Common myeloid progenitor, CD34-positive (primary cell): ENCODE measurements around the gene CDH15. TPM values are rescaled to one million over a fixed set of nuclear protein-coding genes. Genes with fewer than 3 reads are reported as not detected.

Experiments
- CTCF ChIA-PET: fragments of 350-600 bp; sonication (Branson Sonifier 250); formaldehyde crosslinking; loops from one replicate; lab custom pipeline; 2021; ENCODE audit warnings: antibody characterized with exemption; lab: Charles Lee
- POLR2A ChIA-PET: fragments of 350-600 bp; sonication (Branson Sonifier 250); formaldehyde crosslinking; loops from one replicate; lab custom pipeline; 2021; ENCODE audit warnings: antibody characterized with exemption; lab: Charles Lee
- DNase-seq, 3 donors: peaks; one replicate each; pipeline versions ENCODE4 v3.0.0 to v3.0.0-alpha.2; 2013
- H3K27ac ChIP-seq, 2 experiments: 1 replicate in 1 of 2; 2 replicates in 1 of 2; pipeline ENCODE4 v1.7.0; 2013; ENCODE audit warnings: inconsistent platforms in 2 of 2, low read length in 2 of 2, mild to moderate bottlenecking in 2 of 2, low read depth in 1 of 2, moderate library complexity in 1 of 2; ENCODE audit not compliant: severe bottlenecking in 2 of 2, insufficient read depth in 1 of 2, poor library complexity in 1 of 2
- H3K27me3 ChIP-seq, 5 experiments: replicated peaks in 2 of 5; 1 replicate in 3 of 5; 2 replicates in 2 of 5; pipeline versions ENCODE4 v1.6.1 to v1.7.0; 2013; ENCODE audit warnings: low read length in 4 of 5, mild to moderate bottlenecking in 2 of 5, moderate library complexity in 2 of 5, inconsistent platforms in 1 of 5; ENCODE audit not compliant: insufficient read depth in 5 of 5, control insufficient read depth in 4 of 5
- H3K36me3 ChIP-seq, 4 experiments: 1 replicate in 2 of 4; 2 replicates in 2 of 4; pipeline versions ENCODE4 v1.6.1 to v1.7.0; 2013; ENCODE audit warnings: low read length in 3 of 4, control low read depth in 1 of 4, mild to moderate bottlenecking in 1 of 4; ENCODE audit not compliant: control insufficient read depth in 4 of 4, insufficient read depth in 4 of 4
- H3K4me1 ChIP-seq, 4 experiments: 1 replicate in 3 of 4; 2 replicates in 1 of 4; pipeline versions ENCODE4 v1.6.1 to v1.7.1; 2013; ENCODE audit warnings: low read length in 3 of 4, mild to moderate bottlenecking in 3 of 4, control low read depth in 1 of 4, inconsistent platforms in 1 of 4, moderate library complexity in 1 of 4; ENCODE audit not compliant: control insufficient read depth in 4 of 4, insufficient read depth in 4 of 4; ENCODE audit errors: control extremely low read depth in 1 of 4
- H3K4me3 ChIP-seq, 7 experiments: 1 replicate in 4 of 7; 2 replicates in 3 of 7; pipeline versions ENCODE4 v1.5.1 to v1.7.0; 2013; ENCODE audit warnings: mild to moderate bottlenecking in 7 of 7, low read length in 6 of 7, moderate library complexity in 6 of 7, inconsistent platforms in 2 of 7, low read depth in 2 of 7, control low read depth in 1 of 7; ENCODE audit not compliant: insufficient read depth in 4 of 7, control insufficient read depth in 1 of 7; ENCODE audit errors: extremely low read depth in 1 of 7
- H3K9me3 ChIP-seq, 5 experiments: 1 replicate in 4 of 5; 2 replicates in 1 of 5; pipeline versions ENCODE4 v1.6.1 to v1.7.1; 2013; ENCODE audit warnings: low read length in 4 of 5, mild to moderate bottlenecking in 2 of 5, inconsistent platforms in 1 of 5, low read depth in 1 of 5, moderate library complexity in 1 of 5; ENCODE audit not compliant: control insufficient read depth in 4 of 5, insufficient read depth in 2 of 5; ENCODE audit errors: control extremely low read depth in 1 of 5
- WGBS: methylation state at CpG from one replicate; pipeline ENCODE4 v1.1.5; 2013; ENCODE audit not compliant: insufficient coverage; 5-methylcytosine and 5-hydroxymethylcytosine counted together
- polyA plus RNA-seq: library from polyadenylated mRNA; unstranded; fragments of 120-200 nt; gene quantifications from one replicate; pipeline ENCODE4 v1.2.1, GENCODE V29; 2013

CDH15 gene, protein sequence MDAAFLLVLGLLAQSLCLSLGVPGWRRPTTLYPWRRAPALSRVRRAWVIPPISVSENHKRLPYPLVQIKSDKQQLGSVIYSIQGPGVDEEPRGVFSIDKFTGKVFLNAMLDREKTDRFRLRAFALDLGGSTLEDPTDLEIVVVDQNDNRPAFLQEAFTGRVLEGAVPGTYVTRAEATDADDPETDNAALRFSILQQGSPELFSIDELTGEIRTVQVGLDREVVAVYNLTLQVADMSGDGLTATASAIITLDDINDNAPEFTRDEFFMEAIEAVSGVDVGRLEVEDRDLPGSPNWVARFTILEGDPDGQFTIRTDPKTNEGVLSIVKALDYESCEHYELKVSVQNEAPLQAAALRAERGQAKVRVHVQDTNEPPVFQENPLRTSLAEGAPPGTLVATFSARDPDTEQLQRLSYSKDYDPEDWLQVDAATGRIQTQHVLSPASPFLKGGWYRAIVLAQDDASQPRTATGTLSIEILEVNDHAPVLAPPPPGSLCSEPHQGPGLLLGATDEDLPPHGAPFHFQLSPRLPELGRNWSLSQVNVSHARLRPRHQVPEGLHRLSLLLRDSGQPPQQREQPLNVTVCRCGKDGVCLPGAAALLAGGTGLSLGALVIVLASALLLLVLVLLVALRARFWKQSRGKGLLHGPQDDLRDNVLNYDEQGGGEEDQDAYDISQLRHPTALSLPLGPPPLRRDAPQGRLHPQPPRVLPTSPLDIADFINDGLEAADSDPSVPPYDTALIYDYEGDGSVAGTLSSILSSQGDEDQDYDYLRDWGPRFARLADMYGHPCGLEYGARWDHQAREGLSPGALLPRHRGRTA
- 0.03 TPM for polyA plus RNA-seq

DNA sequence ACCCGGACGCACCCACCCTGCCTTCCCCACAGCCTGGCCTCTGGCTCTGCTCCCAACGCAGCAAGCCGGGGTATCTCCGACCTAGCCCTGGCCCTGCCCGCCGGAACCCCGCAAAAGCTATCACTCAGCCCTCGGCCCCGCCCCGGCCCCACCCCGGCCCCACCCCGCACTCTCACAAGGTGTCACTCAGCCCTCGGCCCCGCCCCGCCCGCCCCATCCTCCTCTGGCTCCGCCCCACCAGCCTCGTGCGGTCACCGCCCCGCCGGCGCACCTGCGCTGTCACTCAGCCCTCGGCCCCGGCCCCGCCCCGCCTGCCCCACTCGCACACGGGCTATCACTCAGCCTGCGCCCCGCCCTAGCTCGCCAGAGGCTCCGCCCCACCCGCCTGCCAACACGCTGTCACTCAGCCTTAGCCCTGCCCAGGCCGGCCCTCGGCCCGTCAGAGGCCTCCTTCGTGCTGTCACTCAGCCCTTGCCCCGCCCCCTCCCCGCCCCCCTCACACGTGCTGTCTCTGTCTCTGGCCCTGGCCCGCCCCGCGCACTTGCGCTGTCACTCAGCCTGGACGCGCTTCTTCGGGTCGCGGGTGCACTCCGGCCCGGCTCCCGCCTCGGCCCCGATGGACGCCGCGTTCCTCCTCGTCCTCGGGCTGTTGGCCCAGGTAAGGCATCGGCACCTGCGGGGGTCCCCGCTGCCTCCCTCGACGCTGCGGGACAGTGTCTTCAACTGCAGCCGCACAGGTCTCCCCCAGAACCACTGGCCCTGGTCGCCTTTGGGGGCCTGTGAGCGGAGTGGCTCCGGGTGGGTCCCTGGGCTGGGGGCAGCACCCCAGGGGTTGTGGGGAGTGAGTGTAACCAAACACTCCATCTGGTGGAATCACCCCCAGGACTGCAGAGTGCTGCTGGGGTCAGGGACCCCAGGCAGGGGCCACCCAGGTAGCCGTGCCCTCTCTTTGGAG lies at the start of gene CDH15:
Gene CDH15, plus strand, starts transcription at position 533 of the 955 bp plus-strand sequence. Its CDS starts 84 bp downstream, at position 617.
- Histone ChIP-seq H3K36me3 (no peaks in the 10 kb centered on the region), H3K4me1 (peaks cover 0 to 29% (median 23%) of the 10 kb centered on the region in 4 experiments), H3K9me3 (no peaks in the 10 kb centered on the region), H3K27ac (no peak within 1 kb of the TSS), H3K4me3 (peak within 1 kb of the TSS in 5 of 7 experiments; percentile 6 to 67 (median 48)), H3K27me3 (peaks cover 0 to 18% (median 5%) of the 10 kb centered on the region in 5 experiments)
- CTCF ChIA-PET: interaction anchor here (0.9 to 1.2 kb wide), 2 partner anchors 42 to 53 kb away, joined by 3 to 5 read pairs; no protein-coding TSS in a partner anchor
- POLR2A ChIA-PET: interaction anchor here (0.6 kb wide), 1 partner anchor 23 kb away, joined by 3 read pairs; no protein-coding TSS in a partner anchor
- DNase-seq: peak; percentile 94 to 96 (median 96)
- WGBS: 6% methylated on average over 47 of the region's 74 CpGs

DNA sequence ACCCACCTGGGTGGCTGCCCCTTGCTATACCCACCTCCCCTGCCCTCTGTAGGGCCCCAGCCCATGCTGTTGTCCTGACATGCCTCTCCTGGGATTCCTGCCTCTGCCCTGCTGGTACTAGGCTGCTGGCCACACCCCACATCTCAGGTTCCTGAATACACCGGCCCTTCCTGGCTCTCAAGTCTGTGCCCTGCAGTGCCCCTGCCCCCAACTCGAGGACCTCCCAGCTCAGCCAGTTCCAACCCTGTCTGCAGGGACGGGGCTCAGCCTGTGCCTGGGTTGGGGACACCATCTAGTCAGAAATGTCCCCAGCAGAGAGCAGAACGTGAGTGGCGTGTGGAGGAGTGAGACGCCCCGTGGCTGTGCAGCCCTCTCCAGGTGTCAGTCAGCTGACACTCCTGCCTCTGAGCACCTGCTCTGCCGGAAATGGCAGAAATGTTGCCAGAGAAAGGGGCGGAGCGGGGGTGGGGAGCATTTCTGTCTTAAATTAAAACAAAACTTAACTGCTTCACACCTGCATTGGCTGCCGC lies 49.2 kb upstream of the CDH15 start:
- peaks cover 0 to 28% (median 27%) of the 10 kb centered on the region in 4 experiments for H3K4me1 ChIP-seq
- CTCF ChIA-PET: interaction anchor here (1.3 kb wide), 1 partner anchor 12 kb away, joined by 3 read pairs; no protein-coding TSS in a partner anchor

DNA sequence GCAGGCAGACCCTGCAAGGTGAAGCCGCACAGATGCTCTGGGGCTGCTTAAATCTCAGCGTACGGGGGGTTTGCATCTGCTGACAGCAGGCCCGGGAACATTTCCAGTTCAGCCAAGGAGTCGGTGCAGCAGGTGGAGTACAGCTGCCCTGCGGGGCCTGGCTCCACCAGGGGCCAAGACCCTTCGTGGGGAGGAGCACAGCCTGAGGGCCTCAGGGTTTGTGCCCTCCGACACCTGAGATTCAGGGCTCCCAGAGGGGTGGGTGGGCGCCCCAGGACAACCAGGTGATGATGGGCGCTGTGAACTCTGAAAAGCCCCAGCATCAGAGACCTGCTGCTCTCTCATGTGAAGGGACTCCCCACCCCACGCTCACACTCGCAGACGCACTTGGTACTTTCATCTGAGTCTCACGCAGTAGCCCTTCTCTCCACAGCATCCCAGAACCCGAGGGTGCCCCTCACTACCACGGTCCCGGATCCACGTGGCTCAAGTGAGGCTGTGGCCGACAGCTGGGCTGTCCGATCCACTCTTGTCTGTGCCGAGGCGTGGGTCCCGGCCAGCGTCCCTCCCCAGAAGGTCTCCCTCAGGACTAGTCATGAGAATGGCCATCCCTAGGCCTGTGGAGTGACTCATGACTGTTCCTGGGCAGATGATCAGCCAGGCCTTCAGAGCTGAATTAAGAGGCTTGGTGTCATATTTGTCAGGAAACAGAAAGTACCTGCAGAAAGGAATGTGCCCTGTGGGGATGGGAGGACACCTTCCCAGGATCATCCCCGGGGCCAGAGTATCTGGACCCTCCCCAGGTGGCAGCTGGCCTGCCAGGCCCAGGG lies 48.3 kb upstream of the CDH15 start:
- Histone ChIP-seq H3K4me3 (no peak overlapping the region), H3K36me3 (peaks cover 9 to 73% (median 53%) of the 10 kb centered on the region in 4 experiments), H3K27me3 (no peaks in the 10 kb centered on the region), H3K9me3 (peaks cover 0 to 8% (median 2%) of the 10 kb centered on the region in 5 experiments), H3K4me1 (peaks cover 0 to 19% (median 18%) of the 10 kb centered on the region in 4 experiments), H3K27ac (no peak overlapping the region)
- ChIA-PET POLR2A (no interaction called here), CTCF (interaction anchor here (0.7 to 1.3 kb wide), 2 partner anchors 11 to 14 kb away, joined by 3 read pairs; no protein-coding TSS in a partner anchor)
- no peak for DNase-seq
- 92% methylated on average over 24 of the region's 25 CpGs for WGBS

More for the DNA sequence above, 49.2 kb upstream of the CDH15 start:
- Histone ChIP-seq H3K36me3 (peaks cover 9 to 74% (median 57%) of the 10 kb centered on the region in 4 experiments), H3K27me3 (no peaks in the 10 kb centered on the region), H3K4me3 (no peak overlapping the region), H3K27ac (no peak overlapping the region), H3K9me3 (peaks cover 0 to 8% (median 2%) of the 10 kb centered on the region in 5 experiments)
- 100% methylated on average over 6 of the region's 11 CpGs for WGBS
- POLR2A ChIA-PET: no interaction called here
- no peak for DNase-seq

DNA sequence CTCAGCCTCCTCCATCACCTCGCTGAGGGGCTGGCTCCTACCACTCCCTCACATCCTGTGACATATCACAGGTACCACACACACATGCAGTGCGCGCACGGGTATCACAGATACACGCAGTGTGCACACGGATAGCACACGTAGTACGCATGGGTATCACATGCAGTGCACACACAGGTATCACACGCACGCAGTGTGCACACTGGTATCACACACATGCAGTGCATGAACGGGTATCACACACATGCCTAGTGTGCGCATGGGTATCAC lies 47.8 kb upstream of the CDH15 start:
- POLR2A ChIA-PET: no interaction called here
- H3K36me3 ChIP-seq: peaks cover 9 to 67% (median 54%) of the 10 kb centered on the region in 4 experiments
- H3K9me3 ChIP-seq: peaks cover 0 to 8% (median 3%) of the 10 kb centered on the region in 5 experiments
- CTCF ChIA-PET: interaction anchor here (0.7 kb wide), 1 partner anchor 13 kb away, joined by 3 read pairs; no protein-coding TSS in a partner anchor
- H3K4me1 ChIP-seq: peaks cover 0 to 14% (median 13%) of the 10 kb centered on the region in 4 experiments
- H3K27me3 ChIP-seq: no peaks in the 10 kb centered on the region
- H3K27ac ChIP-seq: no peak overlapping the region
- 100% methylated on average over 11 of the region's 12 CpGs for WGBS
- DNase-seq: no peak
- no peak overlapping the region for H3K4me3 ChIP-seq

DNA sequence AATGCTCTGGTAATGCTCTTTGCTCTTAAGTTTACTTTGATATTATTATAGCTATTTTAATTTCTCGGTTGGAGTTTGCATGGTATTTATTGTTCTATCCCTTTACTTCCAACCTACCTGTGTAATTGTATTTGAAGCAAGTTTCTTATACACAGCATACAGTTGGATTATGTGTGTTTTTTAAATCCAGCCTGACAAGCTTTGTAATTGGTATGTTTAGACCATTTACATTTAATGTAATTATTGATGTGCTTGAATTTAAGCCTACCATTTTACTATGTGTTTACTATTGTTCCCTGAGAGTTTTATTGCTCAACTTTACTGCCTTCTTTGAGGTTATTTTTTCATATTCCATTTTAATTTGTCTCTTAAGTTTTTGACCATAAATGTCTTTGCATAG lies 42.2 kb upstream of the CDH15 start:
- Histone ChIP-seq H3K27ac (no peak overlapping the region), H3K27me3 (no peaks in the 10 kb centered on the region), H3K4me1 (no peaks in the 10 kb centered on the region), H3K9me3 (peaks cover 0 to 23% (median 6%) of the 10 kb centered on the region in 5 experiments), H3K4me3 (no peak overlapping the region), H3K36me3 (peaks cover 15 to 77% (median 48%) of the 10 kb centered on the region in 4 experiments)
- CTCF ChIA-PET: interaction anchor here (0.7 to 1.0 kb wide), 2 partner anchors 13 to 27 kb away, joined by 3 to 4 read pairs; no protein-coding TSS in a partner anchor
- POLR2A ChIA-PET: no interaction called here
- no peak for DNase-seq
- no CpG with 5 or more reads among the region's 1 CpG for WGBS
